HS-5 (cell line): ENCODE results near the gene NIBAN1.
"Not testable (repeated sequence)": the region's sequence is repeated elsewhere in the genome, so short reads cannot be mapped to it uniquely, and the experiment has no call there.

Source experiments
- DNase-seq: peaks from one replicate; pipeline ENCODE4 v3.0.0-alpha.2; 2012; ENCODE audit warnings: low read depth

NIBAN1 gene, protein sequence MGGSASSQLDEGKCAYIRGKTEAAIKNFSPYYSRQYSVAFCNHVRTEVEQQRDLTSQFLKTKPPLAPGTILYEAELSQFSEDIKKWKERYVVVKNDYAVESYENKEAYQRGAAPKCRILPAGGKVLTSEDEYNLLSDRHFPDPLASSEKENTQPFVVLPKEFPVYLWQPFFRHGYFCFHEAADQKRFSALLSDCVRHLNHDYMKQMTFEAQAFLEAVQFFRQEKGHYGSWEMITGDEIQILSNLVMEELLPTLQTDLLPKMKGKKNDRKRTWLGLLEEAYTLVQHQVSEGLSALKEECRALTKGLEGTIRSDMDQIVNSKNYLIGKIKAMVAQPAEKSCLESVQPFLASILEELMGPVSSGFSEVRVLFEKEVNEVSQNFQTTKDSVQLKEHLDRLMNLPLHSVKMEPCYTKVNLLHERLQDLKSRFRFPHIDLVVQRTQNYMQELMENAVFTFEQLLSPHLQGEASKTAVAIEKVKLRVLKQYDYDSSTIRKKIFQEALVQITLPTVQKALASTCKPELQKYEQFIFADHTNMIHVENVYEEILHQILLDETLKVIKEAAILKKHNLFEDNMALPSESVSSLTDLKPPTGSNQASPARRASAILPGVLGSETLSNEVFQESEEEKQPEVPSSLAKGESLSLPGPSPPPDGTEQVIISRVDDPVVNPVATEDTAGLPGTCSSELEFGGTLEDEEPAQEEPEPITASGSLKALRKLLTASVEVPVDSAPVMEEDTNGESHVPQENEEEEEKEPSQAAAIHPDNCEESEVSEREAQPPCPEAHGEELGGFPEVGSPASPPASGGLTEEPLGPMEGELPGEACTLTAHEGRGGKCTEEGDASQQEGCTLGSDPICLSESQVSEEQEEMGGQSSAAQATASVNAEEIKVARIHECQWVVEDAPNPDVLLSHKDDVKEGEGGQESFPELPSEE

DNA sequence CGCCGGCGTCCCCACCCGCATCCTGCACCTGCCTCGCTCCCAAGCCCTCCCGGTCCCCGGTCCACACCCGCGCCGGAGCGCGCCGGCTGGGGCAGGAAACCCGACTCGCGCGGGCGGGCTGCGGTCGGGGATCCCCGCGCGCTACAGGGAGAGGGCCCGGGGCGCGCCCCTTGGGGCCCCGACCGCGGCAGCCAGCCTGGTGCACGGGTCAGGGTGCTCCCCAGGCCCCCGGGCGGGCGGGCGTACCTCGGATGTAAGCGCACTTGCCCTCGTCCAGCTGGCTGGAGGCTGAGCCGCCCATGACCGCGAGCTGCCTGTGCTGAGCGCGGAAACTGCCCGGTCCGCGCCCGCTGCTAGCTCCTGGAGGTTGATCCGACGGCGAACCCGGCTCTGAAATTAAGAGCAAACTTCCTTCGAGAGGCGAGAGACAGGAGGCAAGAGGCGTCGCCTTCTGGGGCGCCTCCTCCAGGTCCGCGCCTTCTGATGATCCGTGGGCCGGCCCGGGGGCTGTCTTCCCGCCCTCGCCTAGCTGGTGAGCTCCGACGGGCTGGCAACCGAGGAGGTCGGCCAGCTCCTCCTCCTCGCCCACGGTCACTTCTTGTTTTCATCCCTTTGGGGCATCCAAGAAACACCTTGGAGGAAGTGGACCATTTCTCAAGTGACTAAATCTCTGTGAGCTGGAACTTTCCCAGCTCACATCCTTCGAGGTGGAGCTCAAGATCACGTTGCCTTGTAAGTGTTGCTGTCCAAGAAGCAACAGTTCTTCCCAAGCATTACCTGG, at the start of gene NIBAN1:
TSS of gene NIBAN1 (minus strand) at position 453 of the 781 bp plus-strand sequence. CDS start at position 301, 152 bp downstream.
- no peak for DNase-seq

DNA sequence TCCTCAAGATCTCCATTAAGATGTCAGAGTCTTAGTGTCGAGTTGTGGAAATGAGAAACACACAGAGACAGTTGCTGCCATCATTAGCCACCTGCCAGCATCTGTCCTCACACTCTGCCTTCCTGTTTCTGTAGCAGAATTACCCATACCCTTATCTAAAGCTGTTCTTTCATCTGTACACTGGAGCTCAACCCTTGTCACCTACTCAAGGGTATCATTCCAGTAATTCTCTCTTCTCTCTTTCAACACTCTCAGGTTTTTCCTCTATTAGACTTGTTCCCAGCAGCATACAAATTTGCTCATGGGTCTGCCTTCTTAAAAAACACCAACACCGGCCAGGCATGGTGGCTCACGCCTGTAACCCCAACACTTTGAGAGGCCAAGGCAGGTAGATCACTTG, 43.7 kb upstream of the NIBAN1 start:
- DNase-seq, result no peak

DNA sequence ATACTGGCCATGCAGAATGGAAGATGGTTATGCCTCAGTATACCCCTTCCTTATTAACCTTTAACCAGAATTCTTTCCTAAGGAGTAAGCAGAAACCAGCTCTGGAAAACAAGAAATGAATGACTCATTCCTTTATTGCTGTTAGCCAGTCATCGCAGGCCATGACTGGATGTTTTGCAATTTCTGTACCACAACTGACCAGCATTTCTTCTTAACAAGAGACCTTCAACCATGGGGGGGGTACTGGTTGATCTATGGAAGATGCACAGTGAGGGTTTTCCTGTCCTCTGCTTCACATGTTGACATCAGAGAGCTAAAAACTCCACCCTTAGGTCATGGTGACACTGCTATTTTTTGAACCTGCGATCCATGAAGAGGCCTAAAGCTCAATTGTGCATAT, 43.0 kb upstream of the NIBAN1 start:
- DNase-seq, result peak; percentile 77

DNA sequence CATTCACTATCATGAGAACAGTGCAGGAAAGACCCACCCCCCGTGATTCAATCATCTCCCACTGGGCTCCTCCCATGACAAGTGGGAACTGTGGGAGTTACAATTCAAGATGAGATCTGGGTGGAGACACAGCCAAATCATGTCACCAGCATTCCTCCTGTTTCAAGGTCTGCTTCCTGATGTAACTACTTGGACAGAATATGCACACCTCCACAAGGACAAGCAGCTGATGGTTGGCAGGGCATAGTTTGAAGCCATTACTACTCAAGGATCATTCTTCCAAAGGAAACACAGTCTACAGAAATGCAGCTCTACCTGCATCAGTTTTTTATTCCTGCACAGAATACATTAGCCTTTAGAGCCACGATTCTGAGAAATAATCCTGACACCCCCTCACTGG, 42.6 kb upstream of the NIBAN1 start:
- no peak for DNase-seq

DNA sequence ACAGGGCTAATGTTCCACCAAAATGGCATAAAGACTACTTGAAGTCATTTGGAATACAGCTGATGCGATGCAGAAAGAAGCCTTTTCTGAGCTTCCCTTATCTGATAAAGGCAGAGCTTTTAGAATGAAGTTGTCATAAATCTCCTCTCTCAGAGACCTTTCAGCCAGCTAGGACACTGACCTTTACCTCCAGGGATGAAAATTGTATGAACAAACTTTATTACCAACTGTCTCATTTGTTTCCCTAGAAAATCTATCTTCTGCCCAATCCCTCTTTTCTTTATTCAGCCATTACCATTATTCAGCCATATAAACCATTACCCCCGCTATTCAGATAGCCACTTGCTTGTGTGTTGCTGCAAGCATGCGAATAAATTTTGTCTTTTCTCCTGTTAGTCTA, 41.3 kb upstream of the NIBAN1 start:
- no peak for DNase-seq

DNA sequence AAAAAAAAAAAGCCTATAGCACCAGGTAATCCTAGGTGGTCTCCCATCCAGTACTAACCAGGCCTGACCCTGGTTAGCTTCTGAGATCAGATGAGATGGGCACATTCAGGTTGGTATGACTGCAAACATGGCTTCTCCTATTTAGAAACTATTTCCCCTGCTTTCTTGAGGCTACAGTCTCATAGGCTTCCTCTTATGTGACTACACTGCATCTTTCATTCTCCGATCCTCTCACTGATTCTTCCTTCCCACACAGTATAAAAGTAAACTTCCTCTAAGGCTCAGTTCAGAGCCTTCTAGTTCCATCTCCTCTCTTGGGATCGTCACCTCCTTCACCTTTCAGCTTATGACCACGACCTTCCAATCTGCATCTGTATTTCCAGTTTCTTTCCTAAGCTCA, 40.6 kb upstream of the NIBAN1 start:
- DNase-seq, result no peak

DNA sequence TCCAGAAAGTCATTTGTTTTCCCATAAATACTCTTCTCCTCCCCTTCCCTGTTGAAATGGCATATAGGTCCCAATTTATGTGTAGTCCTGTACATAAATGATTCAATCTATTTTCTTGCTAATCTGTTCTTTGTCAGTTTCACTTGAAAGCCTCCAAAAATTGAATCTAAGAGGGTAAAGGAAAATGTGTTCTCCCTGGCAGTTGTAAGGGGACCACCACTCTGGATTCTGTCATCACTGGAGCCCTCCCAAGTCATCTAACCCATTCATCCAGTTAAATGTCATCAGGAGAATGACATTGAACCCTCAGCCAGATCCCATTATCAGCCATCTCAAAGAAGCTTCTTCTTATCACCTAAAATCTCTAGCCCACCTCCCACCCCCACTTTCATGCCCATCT, 36.1 kb upstream of the NIBAN1 start:
- DNase-seq, result no peak

DNA sequence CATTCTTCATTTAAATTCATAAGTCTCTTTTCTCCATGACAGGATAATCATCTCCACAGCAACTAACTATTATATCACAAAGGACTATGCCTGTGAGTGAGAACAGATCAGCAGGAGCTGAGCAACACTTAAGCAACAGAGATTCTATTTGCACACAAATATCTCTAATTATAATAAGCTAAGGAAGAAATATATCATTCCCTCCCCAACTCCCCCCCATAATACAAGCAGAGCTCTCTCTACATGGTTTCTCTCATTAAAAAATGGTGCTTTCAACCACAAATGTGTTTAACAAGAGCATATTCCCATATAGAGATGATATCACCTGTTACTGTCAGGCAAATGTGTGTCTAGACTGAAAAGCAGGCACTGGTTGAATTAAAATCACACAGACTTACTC, 34.5 kb upstream of the NIBAN1 start:
- DNase-seq, result no peak

DNA sequence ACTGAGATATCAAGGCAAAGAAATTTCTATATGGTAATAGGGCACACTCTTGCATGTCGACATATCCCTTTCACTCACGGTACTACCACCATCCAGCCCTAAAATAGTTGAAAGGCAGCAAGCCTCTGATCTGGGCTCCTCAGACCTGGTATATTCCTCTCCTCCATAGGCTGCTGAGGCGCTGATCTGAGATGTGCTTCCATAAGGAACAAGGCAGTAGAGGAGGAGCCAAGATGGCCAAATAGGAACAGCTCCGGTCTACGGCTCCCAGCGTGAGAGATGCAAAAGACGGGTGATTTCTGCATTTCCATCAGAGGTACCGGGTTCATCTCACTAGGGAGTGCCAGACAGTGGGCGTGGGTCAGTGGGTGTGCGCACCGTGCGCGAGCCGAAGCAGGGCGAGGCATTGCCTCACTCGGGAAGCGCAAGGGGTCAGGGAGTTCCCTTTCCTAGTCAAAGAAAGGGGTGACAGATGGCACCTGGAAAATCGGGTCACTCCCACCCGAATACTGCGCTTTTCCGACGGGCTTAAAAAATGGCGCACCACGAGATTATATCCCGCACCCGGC, 27.1 kb upstream of the NIBAN1 start:
- DNase-seq, result not testable (repeated sequence)

DNA sequence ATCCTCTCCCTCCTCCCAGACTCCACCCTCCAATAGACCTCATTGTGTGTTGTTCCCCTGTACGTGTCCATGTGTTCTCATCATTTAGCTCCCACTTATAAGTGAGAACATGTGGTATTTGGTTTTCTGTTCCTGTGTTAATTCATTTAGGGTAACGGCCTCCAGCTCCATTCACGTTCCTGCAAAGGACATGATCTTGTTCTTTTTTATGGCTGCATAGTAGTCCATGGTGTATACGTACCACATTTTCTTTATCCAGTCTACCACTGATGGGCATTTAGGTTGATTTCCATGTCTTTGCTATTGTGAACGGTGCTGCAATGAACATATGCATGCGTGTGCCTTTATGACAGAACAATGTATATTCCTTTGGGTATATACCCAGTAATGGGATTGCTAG, 25.7 kb upstream of the NIBAN1 start:
- not testable (repeated sequence) for DNase-seq

DNA sequence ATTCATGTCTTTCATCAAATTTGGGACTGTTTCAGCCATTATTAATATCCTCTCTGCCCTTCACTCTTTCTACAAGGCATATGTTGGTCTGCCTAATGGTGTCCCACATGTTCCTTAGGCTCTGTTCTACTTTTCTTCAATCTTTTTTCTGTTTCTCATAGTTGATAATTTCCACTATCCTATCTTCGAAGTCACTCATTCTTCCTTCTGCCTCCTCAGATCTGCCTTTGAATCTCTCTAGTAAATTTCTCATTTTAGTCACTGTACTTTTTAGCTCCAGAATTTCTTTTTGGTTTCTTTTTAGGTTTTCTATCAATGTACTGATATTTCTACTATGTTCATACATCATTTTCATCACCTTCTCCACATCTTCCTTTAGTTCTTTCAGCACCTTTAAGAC, 20.0 kb upstream of the NIBAN1 start:
- DNase-seq, result no peak

DNA sequence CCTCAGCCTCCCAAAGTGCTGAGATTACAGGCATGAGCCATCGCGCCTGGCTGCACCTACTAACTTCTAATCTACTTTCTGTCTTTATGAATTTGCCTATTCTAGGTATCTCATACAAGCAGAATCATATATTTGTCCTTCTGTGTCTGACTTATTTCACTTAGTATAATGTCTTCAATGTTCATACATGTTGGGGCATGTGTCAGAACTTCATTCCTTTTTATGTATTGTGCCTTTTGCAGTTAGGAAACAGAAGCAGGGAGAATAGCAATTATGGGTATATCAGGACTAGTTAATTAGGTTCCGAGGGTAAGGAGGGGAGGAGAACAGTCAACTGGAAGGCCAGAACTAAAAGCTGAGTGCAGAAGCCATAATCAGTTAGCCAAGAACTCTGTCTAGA, 18.0 kb upstream of the NIBAN1 start:
- no peak for DNase-seq

DNA sequence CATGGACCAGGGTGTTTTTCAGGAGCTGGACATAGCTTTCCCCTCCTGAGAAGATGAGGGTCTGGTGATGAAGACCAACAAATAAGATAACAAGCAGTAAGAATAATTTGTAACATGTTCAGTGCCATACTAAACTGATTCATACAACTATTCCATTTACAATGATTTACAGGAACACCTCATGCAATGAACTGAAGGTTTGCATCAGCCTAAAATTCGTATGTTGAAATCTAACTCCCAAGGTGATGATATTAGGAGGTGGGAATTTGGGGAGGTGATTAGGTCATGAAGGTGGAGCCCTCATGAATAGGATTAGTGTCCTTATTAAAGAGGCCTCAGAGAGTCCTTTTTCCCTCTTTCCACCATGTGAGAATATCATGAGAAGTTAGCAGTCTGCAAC, 15.9 kb upstream of the NIBAN1 start:
- DNase-seq, result no peak

DNA sequence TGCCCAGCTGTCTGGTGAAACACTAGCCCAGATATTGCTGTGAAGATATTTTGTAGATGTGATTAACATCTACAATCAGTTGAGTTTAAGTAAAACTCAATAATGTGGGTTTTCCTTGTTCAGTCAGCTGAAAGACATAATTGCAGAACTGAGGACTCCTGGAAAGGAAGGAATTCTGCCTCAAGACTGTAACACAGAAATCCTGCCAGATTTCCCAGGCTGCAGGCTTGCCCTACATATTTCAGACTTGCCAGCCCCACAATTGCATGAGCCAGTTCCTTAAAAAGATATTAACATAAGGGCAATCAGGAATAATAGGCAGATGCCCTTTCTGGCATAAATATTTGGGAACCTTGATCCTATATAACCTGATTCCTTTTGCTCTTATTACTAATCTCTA, 14.2 kb upstream of the NIBAN1 start:
- DNase-seq, result no peak

DNA sequence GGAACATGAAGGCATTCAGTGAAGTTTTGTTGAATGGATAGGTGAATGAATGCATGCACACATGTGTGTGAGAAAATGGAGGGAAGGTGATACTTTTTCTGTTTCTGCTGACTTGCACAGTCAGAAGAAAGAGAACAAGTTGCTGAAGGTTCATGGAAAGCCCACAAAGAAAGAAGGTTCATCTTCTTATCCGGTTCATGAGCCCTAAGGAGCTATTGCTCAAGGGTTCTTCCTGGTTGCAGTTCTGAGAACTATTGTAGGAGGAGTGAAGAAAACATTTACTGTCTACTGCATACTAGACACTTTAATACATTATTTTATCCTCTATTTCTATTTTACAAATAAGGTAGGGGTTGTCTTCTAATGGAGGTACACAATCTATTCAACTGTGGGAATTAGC, 13.4 kb upstream of the NIBAN1 start:
- no peak for DNase-seq

DNA sequence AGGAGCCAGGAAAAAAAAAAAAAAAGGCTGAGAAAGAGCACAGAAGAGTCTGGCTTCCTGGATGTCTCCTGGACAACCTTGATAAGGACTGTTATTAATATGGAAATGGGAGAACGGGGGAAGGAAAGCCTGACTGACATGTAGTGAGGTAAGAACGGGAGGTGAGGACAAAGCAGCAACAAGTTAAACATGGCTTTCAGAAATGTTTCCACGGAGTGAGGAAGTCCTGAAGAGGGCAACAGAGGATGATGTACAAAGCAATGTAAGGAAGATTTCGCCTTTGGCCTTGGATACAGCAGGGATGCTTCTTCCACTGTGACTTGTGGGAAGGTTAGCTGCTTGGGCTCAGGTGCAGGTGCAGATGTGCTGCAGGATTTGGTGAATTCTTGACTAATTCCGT, 11.9 kb upstream of the NIBAN1 start:
- no peak for DNase-seq

DNA sequence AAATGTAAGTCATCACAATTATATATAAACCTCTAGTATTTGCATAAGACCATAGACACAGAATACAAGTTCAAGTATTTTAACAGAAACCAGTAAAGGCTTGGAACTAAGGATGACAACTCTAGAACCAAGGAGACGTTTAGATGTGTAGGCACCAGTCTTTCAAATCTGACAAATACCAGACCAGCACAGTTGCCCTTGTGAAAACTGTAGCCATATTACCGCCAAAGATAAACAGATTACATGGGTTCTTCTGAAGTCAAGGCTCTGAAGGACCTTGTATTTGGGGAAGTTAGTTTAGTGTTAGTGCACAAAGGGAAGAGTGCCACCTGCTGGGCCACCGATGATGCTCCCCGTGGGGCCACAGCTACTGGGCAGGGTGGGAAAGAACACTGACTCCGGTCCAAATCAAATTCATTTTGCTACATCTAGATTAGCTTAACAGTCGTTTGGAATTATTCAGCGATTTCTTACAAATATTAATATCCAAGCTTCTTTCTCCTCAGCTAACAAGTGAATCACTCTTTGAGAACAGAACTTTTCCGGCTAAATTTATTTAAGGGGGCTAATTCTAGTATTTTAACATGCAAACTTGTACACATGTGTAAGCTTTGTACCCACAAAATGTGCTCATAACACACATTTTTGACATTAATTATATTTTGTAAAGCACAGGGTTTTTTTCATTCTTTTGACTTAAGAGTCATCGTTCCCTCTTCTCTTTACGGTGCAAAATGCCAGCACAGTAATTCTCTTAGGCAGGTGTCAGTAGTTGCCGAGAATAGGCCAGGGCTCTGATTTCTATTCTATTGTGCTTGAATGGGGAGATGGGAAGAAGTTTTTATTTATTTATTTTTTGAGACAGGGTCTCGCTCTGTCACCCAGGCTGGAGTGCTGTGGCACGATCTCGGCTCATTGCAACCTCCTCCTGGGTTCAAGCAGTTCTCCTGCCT, 8.0 kb upstream of the NIBAN1 start:
- peak; percentile 29 for DNase-seq

DNA sequence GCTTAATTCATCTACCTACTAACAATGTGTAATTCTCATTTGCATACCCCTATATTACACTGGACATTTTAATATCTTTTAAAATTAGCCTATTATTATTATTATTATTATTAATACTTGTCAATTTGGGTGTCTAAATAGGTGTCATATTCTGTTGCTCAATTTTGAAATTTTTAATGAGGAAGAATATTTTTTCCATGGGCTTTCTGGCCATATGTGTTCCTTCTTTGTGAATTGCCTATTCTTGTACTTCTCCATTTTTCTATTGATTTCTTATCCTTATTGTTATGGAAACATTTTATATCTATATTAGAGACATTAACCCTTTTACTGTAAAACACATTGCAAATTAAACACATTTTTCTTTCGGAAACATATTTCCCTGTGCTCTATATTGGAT, 6.4 kb upstream of the NIBAN1 start:
- DNase-seq, result no peak

DNA sequence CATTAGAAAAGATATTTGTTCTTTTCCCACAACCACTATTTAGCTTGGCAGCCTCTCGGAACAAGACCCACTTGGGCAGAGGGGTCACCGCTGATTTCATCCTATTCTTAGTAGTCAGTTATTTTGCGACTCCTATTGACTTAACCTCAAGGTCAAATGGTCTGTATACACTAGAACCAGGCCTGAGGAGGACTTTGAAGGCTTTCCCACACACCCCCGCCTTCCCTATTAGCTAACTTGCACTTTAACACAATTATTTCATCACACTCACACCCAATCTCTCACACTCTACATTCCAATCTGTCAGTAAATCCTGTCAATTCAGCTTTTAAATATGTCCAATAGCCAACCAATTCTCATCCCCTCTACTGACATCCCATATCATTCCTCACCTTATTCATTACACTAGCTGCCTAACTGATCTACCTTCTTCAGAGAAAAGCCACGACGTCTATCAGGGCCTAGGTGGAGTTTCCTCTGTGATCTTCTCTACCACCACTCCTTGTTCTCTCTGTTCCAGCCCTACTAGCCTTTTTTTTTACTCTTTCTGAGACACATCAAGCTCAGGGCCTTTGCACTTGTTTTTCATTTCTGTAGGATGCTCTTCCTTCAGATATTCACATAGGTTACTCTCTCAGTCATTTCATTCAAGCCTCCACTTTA, 1.0 kb upstream of the NIBAN1 start:
- no peak for DNase-seq

DNA sequence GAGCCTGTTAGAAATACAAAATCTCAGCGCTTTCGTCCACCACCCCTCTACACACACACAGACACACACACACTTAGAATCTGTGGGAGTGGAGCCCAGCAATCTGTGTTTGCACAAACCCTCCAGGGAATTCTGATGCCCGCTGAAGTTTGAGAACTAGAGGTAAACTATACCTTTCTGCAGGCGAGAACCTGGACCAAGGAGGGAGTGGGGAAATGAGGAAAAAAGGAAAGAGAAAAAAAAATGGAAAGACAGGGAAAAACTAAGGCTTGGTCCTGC, 468 bp upstream of the NIBAN1 start:
- DNase-seq, result no peak
